NCI-H1930 (cell line): ENCODE data around the gene MAZ.
"Not testable (repeated sequence)": the region's sequence is repeated elsewhere in the genome, so short reads cannot be mapped to it uniquely, and the experiment has no call there.

Source experiments
- DNase-seq, 2 experiments: peaks; one replicate each; lab custom pipeline; 2025; lab: John Stamatoyannopoulos, UW

Gene MAZ

DNA sequence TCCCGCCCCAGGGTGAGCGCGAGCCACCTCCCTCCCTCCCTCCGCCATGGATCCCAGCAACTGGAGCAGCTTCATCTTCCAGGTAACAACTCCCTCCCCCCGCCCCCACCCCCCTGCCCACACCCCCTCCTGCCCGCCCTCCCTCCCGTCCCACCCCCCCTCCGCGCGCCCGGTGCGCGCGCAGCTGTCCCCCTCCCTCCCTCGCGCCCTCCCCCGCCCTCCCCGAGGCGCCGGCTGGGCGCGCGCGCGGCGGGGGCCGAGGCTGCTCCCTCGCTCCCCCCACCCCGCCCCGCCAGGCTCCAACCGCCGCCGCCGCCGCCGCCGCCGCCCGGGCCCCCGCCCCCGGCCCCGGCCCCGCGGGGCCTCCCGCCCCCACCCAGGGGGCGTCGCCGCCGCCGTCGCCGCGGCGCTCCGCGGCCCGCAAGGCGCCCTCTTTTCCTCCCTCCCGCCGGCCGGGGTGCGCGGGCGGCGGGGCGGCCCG, at the start of gene MAZ:
Gene MAZ (plus strand): TSS at position 431 of the 481 bp plus-strand sequence. CDS start 173 bp downstream, outside the sequence.
- DNase-seq = peak; percentile 86 to 96

DNA sequence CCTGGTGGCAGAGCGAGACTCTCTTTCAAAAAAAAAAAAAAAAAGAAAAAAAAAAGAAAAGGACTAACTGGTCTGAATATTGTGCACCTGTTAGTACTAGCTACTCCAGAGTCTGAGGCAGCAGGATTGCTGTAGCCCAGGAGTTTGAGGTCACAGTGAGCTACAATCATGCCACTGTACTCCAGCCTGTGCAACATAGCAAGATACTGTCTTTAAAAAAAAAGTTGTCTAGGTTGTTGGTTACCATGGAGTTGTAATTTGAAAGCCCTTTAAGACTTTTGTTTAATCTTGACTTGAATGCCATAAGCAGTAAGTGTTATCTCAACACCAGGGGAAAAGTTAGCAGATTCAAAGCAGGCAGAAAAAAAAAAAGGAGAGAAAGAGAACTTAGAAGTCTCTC, 49.7 kb upstream of the MAZ start:
- no peak for DNase-seq

GRCh38 chr16:29757086-29757485, 49.2 kb upstream of the MAZ start:
- DNase-seq = not testable (repeated sequence)

DNA sequence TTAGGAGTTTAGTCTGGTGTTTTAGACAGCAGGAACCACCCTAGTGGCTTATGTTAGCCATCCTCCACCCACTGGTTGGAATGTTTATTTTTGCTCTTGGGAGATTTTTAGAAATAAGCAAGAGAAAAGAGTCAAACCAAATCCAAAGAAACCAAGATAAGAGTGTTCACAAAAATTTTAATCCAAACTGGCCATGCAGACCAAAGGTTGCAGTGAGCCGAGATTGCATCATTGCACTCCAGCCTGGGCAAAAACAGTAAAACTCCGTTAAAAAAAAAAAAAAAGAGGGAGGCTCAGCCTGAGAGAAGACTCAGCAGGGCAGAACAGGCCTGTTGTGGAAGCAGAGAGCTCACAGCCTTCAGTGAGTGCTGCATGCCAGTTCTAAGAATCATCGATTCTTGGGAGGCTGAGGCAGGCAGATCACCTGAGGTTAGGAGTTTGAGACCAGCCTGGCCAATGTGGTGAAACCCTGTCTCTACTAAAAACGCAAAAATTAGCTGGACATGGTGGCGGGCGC, 48.3 kb upstream of the MAZ start:
- DNase-seq = no peak

DNA sequence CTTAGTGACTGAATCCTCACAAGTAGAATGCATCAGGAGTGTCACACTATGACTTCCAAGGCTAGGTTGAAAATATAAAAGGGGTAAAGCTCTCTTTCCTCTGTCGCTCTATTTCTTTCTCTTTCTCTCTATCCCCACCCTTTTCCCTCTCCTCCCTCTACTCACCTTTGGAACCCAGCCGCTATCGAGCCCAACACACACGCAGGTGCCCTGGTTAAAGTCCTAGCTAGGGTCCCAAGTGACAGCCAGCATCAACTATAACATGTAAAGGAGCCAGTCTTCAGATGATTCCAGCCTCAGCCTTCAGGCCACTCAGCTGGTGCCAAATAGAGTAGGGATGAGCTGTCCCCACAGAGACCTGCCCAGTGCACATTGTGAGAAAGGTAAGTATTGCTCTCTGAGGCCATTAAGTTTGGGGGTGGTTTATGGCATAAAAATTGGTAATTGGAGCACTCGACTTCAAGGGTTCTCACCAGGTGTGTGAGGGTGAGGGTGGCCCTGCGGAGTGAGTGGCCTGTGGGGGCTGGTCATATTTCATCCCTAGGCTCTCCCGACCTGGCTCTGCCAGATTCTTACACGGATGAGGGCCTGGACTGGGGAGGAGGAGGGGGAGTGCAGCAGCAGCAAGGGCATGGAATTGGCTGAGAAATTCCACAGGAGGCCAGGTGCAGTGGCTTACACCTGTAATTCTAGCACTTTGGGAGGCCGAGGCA, 45.6 kb upstream of the MAZ start:
- no peak for DNase-seq

GRCh38 chr16:29761280-29761651, 45.1 kb upstream of the MAZ start:
- DNase-seq = not testable (repeated sequence)

GRCh38 chr16:29761882-29762281, 44.4 kb upstream of the MAZ start:
- no peak for DNase-seq

- no peak for DNase-seq
Observed at GRCh38 chr16:29763326-29763725, 43.0 kb upstream of the MAZ start.

DNA sequence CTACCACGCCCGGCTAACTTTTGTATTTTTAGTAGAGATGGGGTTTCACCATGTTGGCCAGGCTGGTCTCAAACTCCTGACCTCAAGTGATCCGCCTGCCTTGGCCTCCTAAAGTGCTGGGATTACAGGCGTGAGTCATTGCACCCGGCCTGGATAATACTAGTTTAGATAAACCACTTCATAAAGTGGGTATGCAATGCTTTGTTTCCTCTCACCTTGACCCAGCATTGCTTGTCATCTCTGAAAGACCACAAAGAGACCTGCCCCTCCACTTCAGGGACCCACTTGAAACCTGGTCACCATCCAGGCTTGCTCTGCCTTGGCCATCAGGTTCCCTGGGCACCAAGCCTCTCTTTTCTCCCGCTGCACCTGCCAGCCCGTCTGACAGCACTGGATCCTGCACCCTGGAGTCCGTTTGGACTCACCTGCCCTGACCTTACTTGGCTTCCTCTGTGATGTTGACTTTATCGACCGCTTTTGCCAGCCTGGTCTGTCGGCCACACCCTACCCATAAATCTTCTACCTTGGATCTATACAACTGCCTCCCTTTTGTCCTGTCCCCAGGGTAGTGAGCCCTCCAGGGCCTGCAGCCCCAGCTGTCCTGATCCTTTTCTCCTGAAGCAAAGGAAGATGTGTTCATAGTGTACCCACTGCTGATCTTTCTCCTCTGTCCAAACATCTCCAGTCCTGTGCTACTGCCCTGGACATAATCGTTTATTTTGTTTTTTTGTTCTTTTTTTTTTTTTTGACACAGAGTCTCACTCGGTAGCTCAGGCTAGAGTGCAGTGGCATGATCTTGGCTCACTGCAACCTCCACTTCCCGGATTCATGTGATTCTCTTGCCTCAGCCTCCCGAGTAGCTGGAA, 40.9 kb upstream of the MAZ start:
- peak in 1 of 2 experiments; percentile 30 for DNase-seq

- no peak for DNase-seq
Observed at GRCh38 chr16:29766571-29766970, 39.8 kb upstream of the MAZ start.

DNA sequence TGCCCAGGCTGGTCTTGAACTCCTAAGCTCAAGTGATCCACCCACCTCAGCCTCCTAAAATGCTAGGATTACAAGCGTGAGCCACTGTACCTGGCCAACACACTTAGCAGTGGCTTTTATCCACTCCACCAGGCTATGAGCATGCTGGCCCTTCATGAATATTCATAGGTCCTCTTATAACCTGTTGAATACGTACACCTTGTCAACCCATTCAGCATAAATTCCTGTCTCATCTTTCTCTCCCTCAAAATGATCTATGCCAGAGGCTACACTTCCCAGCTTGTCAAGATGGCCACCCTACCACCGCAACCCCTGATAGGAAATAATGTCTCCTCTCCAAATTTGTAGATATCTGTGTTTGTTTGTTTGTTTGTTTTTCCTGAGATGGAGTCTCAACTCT, 39.3 kb upstream of the MAZ start:
- DNase-seq = no peak

GRCh38 chr16:29769507-29769906, 36.8 kb upstream of the MAZ start:
- DNase-seq = no peak

DNA sequence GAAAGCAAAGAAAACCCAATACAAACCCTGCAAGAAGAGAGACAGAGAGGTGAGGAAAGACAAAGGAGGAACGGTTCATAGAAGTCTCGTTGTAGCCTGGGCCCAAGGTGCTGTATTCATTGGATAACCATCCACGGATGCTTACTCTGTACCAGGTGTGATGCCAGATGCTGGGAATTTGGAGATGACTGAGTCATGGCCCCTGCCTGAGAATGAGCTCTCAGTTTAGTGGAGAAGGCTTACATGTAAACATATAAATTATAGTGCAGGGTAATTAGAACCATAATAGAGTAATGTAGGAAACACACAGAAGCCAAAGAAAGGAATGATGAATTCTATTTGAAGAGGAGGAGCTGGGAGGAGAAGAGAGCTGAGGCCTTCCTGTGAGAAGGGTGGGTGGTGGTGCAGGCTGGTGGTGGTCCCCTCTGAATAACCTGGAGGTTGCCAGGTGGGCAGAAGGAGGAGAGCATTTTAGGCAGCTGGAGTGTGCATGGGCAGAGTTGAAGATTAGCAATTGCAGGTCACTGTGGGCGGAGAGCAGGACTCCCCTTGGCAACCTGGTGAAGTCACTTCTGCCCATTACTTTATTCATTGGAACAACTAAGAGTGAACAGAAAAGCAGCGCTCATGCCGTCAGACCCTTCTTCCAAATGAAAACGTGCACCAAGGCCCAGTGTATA, 35.9 kb upstream of the MAZ start:
- DNase-seq = no peak

GRCh38 chr16:29772330-29772729, 34.0 kb upstream of the MAZ start:
- not testable (repeated sequence) for DNase-seq

- DNase-seq = no peak
Observed at GRCh38 chr16:29774730-29775129, 31.6 kb upstream of the MAZ start.

DNA sequence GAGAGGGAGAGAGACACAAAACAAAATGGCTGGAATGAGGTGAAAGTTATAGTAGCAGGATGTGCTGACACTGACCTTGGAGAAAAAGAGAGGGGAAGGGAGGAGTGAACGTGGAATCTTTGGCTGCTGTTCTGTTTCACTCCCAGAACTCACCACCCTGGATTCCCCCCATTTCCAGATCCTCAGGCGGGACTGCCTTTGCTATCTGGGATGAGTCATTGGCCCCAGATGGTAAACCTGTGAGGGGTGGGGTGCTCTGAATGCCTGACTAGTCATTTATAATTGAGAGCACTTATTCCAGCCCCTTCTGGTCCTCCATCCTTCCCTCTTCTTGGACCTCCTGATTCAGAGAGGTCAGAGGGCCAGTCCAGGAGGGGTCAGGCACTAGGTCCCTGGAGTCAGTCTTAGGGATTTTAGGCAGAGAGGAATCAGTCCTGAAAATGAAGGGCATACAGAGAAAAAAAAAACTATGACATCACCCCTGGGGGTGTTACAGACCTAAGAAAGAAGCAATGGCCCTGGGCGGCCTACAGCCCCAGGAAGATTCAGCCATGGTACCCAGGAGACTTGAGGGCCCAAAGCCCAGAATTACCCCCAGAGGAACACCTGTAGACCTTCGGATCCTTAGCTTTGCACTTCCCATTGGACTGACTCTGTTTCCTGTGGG, 30.5 kb upstream of the MAZ start:
- DNase-seq = no peak

GRCh38 chr16:29777576-29778350, 28.6 kb upstream of the MAZ start, which contains the start of gene ZG16:
Gene ZG16 (plus strand): TSS chr16:29778256. CDS start chr16:29779267, 1,011 bp downstream.
- DNase-seq = no peak

- no peak for DNase-seq
Observed at GRCh38 chr16:29779474-29779873, 26.9 kb upstream of the MAZ start.

- not testable (repeated sequence) for DNase-seq
Observed at GRCh38 chr16:29783094-29783953, 23.0 kb upstream of the MAZ start.

- no peak for DNase-seq
Observed at GRCh38 chr16:29784157-29784556, 22.2 kb upstream of the MAZ start.
